SK-N-DZ (cell line): ENCODE data around the gene MPRIP.
A peak's percentile ranks its signal among the peaks of the same experiment; 100 is the strongest.
"Not testable (repeated sequence)": the region's sequence is repeated elsewhere in the genome, so short reads cannot be mapped to it uniquely, and the experiment has no call there.

ENCODE experiments used
- DNase-seq: peaks from one replicate; pipeline ENCODE4 v3.0.0-alpha.2; 2015; ENCODE audit warnings: low spot score

The MPRIP gene

GRCh38 chr17:17144916-17145665, 102.8 kb downstream of the MPRIP start:
- no peak for DNase-seq

GRCh38 chr17:17146786-17147406, 104.6 kb downstream of the MPRIP start:
- peak; percentile 20 for DNase-seq

GRCh38 chr17:17147821-17148220, 105.6 kb downstream of the MPRIP start:
- DNase-seq: no peak

- DNase-seq: no peak
These were observed 107.5 kb downstream of the MPRIP start for GRCh38 chr17:17149520-17150447.

- no peak for DNase-seq
These were observed 108.2 kb downstream of the MPRIP start for GRCh38 chr17:17150448-17150800.

GRCh38 chr17:17151055-17151454, 108.8 kb downstream of the MPRIP start:
- no peak for DNase-seq

GRCh38 chr17:17151541-17151940, 109.3 kb downstream of the MPRIP start:
- no peak for DNase-seq

GRCh38 chr17:17151962-17152361, 109.7 kb downstream of the MPRIP start:
- no peak for DNase-seq

- no peak for DNase-seq
These were observed 110.1 kb downstream of the MPRIP start for GRCh38 chr17:17152385-17152784.

- no peak for DNase-seq
These were observed 110.8 kb downstream of the MPRIP start for GRCh38 chr17:17153071-17153470.

GRCh38 chr17:17153709-17154108, 111.5 kb downstream of the MPRIP start:
- DNase-seq: no peak

GRCh38 chr17:17154556-17154955, 112.3 kb downstream of the MPRIP start:
- no peak for DNase-seq

- DNase-seq: no peak
These were observed 112.7 kb downstream of the MPRIP start for GRCh38 chr17:17154981-17155380.

- DNase-seq: no peak
These were observed 113.3 kb downstream of the MPRIP start for GRCh38 chr17:17155568-17155967.

GRCh38 chr17:17156107-17156506, 113.8 kb downstream of the MPRIP start:
- no peak for DNase-seq

GRCh38 chr17:17156511-17156910, 114.3 kb downstream of the MPRIP start:
- DNase-seq: no peak

- no peak for DNase-seq
These were observed 114.8 kb downstream of the MPRIP start for GRCh38 chr17:17157041-17157440.

GRCh38 chr17:17158506-17158905, 116.2 kb downstream of the MPRIP start:
- not testable (repeated sequence) for DNase-seq

- no peak for DNase-seq
These were observed 117.3 kb downstream of the MPRIP start for GRCh38 chr17:17159571-17159970.

- DNase-seq: no peak
These were observed 118.9 kb downstream of the MPRIP start for GRCh38 chr17:17161121-17161520.

- no peak for DNase-seq
These were observed 119.5 kb downstream of the MPRIP start for GRCh38 chr17:17161759-17162158.

- DNase-seq: no peak
These were observed 121.9 kb downstream of the MPRIP start for GRCh38 chr17:17164156-17164555.
